Coronary artery (tissue), 2 donors: ENCODE data around the gene XIRP2.

Source experiments
- DNase-seq: peaks from one replicate; pipeline ENCODE4 v3.0.0-alpha.2; 2017; ENCODE audit warnings: low spot score
- H3K27ac ChIP-seq, 2 donors: fragments of 200-600 bp; sonication (generic); one replicate each; pipeline ENCODE4 v1.5.1; 2016 to 2019
- H3K4me3 ChIP-seq: fragments of 200-600 bp; sonication (generic); 2 replicates; pipeline ENCODE4 v1.5.1; 2016; ENCODE audit warnings: mild to moderate bottlenecking, moderate library complexity
- TF ChIP-seq, protein P1 (sequence below): fragments of 200-600 bp; sonication (generic); IDR thresholded peaks from one replicate; pipeline ENCODE4 v1.5.1; 2019; ENCODE audit warnings: antibody characterized with exemption

XIRP2 gene

DNA sequence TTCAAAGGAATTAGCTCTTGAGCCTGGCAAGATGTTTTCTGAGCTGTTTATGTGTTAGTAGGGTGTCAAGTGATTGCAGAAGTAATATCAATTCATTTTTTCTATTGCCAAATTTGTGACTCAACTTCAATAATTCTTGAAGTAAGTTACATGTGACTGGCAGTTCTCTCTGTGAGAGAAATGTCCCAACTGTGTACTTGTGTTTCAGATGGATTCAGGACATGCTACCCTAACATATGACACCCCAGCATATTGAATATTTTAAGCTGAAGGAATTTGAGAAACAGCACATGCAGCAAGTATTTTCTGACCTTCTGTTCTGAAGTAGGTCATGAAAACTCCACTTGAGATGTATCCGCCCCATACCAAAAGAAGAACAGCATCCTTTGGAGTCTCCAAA is 263.6 kb downstream of the XIRP2 start:
- TF ChIP-seq, protein P1, sequence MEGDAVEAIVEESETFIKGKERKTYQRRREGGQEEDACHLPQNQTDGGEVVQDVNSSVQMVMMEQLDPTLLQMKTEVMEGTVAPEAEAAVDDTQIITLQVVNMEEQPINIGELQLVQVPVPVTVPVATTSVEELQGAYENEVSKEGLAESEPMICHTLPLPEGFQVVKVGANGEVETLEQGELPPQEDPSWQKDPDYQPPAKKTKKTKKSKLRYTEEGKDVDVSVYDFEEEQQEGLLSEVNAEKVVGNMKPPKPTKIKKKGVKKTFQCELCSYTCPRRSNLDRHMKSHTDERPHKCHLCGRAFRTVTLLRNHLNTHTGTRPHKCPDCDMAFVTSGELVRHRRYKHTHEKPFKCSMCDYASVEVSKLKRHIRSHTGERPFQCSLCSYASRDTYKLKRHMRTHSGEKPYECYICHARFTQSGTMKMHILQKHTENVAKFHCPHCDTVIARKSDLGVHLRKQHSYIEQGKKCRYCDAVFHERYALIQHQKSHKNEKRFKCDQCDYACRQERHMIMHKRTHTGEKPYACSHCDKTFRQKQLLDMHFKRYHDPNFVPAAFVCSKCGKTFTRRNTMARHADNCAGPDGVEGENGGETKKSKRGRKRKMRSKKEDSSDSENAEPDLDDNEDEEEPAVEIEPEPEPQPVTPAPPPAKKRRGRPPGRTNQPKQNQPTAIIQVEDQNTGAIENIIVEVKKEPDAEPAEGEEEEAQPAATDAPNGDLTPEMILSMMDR, result no peak
- no peak for DNase-seq
- no peak overlapping the region for H3K27ac ChIP-seq
- H3K4me3 ChIP-seq, result no peak overlapping the region

GRCh38 chr2:167157523-167157922 is 269.2 kb downstream of the XIRP2 start:
- DNase-seq, result no peak
- Histone ChIP-seq H3K4me3 (no peak overlapping the region), H3K27ac (no peak overlapping the region)
- TF ChIP-seq, protein P1, result no peak

DNA sequence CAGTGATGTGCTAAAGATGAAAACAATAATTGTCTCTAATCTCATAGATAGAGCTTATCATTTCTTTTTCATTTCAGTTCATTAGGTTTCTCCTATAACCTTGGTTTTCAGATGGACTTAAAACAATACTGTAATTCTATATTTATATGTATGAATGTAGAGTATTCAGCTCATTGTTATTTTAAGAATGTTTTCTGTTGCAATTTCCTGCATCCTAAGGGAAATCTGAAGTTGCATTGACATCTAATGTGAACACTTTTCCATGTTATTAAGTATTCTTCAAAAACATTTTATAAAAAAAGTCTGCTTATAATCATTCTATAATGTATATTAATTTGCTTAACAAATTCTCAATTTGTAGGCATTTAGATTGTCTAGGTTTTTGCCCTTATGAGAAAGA is 288.9 kb downstream of the XIRP2 start:
- Histone ChIP-seq H3K4me3 (no peak overlapping the region), H3K27ac (no peak overlapping the region)
- DNase-seq, result no peak
- TF ChIP-seq, protein P1, result no peak

DNA sequence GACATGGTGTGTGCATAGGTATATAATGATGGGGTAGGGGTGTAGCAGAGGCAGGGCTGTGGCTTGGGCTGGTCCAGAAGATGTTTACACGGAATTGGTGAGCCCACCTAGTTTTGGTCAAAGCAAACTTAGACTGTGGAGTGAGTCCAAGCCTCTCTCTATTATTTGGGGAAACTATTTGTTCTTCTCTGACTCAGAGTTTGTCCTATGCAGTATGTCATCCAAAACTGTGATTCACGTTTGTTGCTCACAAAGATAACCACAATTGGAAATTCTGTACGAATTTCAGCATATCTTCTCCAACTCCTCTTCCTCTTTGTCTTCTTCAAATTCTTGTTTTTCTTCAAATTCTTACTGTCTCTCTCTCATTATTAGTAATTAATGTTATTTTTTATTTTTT is 292.9 kb downstream of the XIRP2 start:
- DNase-seq, result no peak
- no peak overlapping the region for H3K27ac ChIP-seq
- no peak overlapping the region for H3K4me3 ChIP-seq
- TF ChIP-seq, protein P1, result no peak

GRCh38 chr2:167181688-167182087 is 293.4 kb downstream of the XIRP2 start:
- Histone ChIP-seq H3K4me3 (no peak overlapping the region), H3K27ac (no peak overlapping the region)
- DNase-seq, result no peak
- TF ChIP-seq, protein P1, result no peak

GRCh38 chr2:167182403-167182802 is 294.1 kb downstream of the XIRP2 start:
- TF ChIP-seq, protein P1, result no peak
- Histone ChIP-seq H3K4me3 (no peak overlapping the region), H3K27ac (no peak overlapping the region)
- no peak for DNase-seq

DNA sequence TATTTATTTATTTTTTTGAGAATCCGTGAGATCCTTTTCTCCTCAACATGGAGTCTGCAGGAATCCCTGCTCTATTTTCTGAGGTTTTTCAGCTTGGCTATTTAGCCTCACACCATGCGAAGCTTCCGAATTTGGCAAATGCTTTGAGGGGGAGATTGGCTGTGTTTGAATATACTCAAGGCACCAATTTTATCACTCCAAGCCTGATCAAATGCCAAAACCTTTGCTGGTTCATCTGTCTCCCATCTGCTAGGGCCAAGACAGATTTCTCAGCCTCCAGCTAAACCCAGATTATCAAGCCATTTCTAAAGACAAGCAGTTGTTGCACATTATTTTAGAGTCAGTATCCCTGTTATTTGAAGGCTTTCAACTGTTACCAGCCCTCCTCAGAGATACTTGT is 295.7 kb downstream of the XIRP2 start:
- Histone ChIP-seq H3K4me3 (no peak overlapping the region), H3K27ac (no peak overlapping the region)
- TF ChIP-seq, protein P1, result no peak
- no peak for DNase-seq
